Panc1 (cell line): Measurements from ENCODE around the gene KLC1. TPM values are rescaled to one million over a fixed set of nuclear protein-coding genes. Genes with fewer than 3 reads are reported as not detected.
A peak's percentile ranks its signal among the peaks of the same experiment; 100 is the strongest.

ENCODE experiments used
- ATAC-seq: fragments of 200-7000 bp; cut with Tn5 transposase; 2 replicates; pipeline ENCODE4 v1.9.1; 2020; ENCODE audit warnings: mild to moderate bottlenecking, moderate library complexity
- BruUV-seq: library from RNA; stranded (reverse); fragments of 400-500 nt; replicated peaks from 2 replicates; lab custom pipeline; 2021; lab: Mats Ljungman, UMichigan
- CTCF ChIA-PET: fragments of 300-600 bp; sonication (Branson Sonifier 250); formaldehyde crosslinking; loops from one replicate; lab custom pipeline; 2022; ENCODE audit warnings: antibody characterized with exemption; lab: Charles Lee
- POLR2A ChIA-PET: fragments of 300-600 bp; sonication (Branson Sonifier 250); formaldehyde crosslinking; loops from one replicate; lab custom pipeline; 2022; ENCODE audit warnings: antibody characterized with exemption; lab: Charles Lee
- DNase-seq: peaks from one replicate; pipeline ENCODE4 v3.0.0-alpha.2; 2010; ENCODE audit warnings: low read depth, low spot score
- H3K27ac ChIP-seq: 2 replicates; pipeline ENCODE4 v1.5.1; 2011; ENCODE audit warnings: mild to moderate bottlenecking, low read length, inconsistent platforms
- H3K27me3 ChIP-seq: fragments of 200-500 bp; sonication (Bioruptor generic); 2 replicates; pipeline ENCODE4 v1.6.0; 2014; ENCODE audit warnings: low read length, inconsistent platforms; ENCODE audit not compliant: control insufficient read depth, insufficient read depth
- H3K36me3 ChIP-seq: fragments of 200-500 bp; sonication (Bioruptor generic); 2 replicates; pipeline ENCODE4 v1.5.1; 2014; ENCODE audit warnings: inconsistent platforms, mild to moderate bottlenecking, low read length, moderate library complexity; ENCODE audit not compliant: control insufficient read depth, insufficient read depth
- H3K4me1 ChIP-seq: 2 replicates; pipeline ENCODE4 v1.5.1; 2011; ENCODE audit warnings: inconsistent platforms, mild to moderate bottlenecking, low read length, moderate library complexity; ENCODE audit not compliant: control insufficient read depth, insufficient read depth
- H3K4me3 ChIP-seq, 2 experiments: 2 replicates each; pipeline ENCODE4 v1.5.1; 2011 to 2012; ENCODE audit warnings: low read depth in 2 of 2, low read length in 2 of 2, mild to moderate bottlenecking in 2 of 2, inconsistent platforms in 1 of 2, moderate library complexity in 1 of 2
- H3K9me3 ChIP-seq: fragments of 200-500 bp; sonication (Bioruptor generic); 2 replicates; pipeline ENCODE4 v1.5.1; 2014; ENCODE audit warnings: low read depth, mild to moderate bottlenecking, inconsistent platforms, low read length, moderate library complexity; ENCODE audit not compliant: control insufficient read depth, insufficient read depth
- POLR2AphosphoS5 ChIP-seq: IDR thresholded peaks from 2 replicates; pipeline ENCODE4 v1.6.1; 2012; ENCODE audit warnings: mild to moderate bottlenecking, low read depth, low read length, moderate library complexity
- SIN3A ChIP-seq: IDR thresholded peaks from 2 replicates; pipeline ENCODE4 v1.6.1; 2012; ENCODE audit warnings: low read depth, mild to moderate bottlenecking, low read length, moderate library complexity, borderline replicate concordance; ENCODE audit not compliant: insufficient read depth
- TCF7L2 ChIP-seq: IDR thresholded peaks from 2 replicates; pipeline ENCODE4 v1.6.1; 2011; ENCODE audit warnings: mild to moderate bottlenecking, low read depth, low read length, inconsistent platforms
- in situ Hi-C: cut with HindIII; loops from 2 replicates; pipeline ENCODE4 v1.10.0; 2016; ENCODE audit warnings: low sequenced_read_pairs, low pct_unique_long_range_greater_than_20kb
- intact Hi-C: fragments of 100-400 bp; cut with micrococcal nuclease; formaldehyde crosslinking; loops from one replicate; pipeline ENCODE4 v1.10.0; 2022; ENCODE audit not compliant: unreplicated experiment
- total RNA-seq: library from RNA; stranded (reverse); gene quantifications from one replicate; pipeline ENCODE4 v1.2.1, GENCODE V29; 2021; ENCODE audit not compliant: unreplicated experiment
- TF ChIP-seq, protein P1 (sequence below), 2 experiments: IDR thresholded peaks; 2 replicates each; pipeline ENCODE4 v1.6.1; 2011 to 2012; ENCODE audit warnings: low read depth in 2 of 2, control low read depth in 1 of 2, low read length in 1 of 2, mild to moderate bottlenecking in 1 of 2, moderate library complexity in 1 of 2; ENCODE audit not compliant: insufficient read depth in 1 of 2
- TF ChIP-seq, protein P2 (sequence below): fragments of 450-650 bp; IDR thresholded peaks from 2 replicates; pipeline ENCODE4 v1.5.1; 2017; ENCODE audit warnings: mild to moderate bottlenecking

KLC1 gene
- total RNA-seq, 1 experiment from 2014 or later = 98.0 TPM

- Histone ChIP-seq H3K9me3 (no peaks in the 10 kb centered on the region), H3K36me3 (no peaks in the 10 kb centered on the region), H3K4me3 (no peak overlapping the region), H3K27ac (no peak overlapping the region), H3K4me1 (peaks cover 11% of the 10 kb centered on the region), H3K27me3 (no peaks in the 10 kb centered on the region)
- TF ChIP-seq, protein P1, sequence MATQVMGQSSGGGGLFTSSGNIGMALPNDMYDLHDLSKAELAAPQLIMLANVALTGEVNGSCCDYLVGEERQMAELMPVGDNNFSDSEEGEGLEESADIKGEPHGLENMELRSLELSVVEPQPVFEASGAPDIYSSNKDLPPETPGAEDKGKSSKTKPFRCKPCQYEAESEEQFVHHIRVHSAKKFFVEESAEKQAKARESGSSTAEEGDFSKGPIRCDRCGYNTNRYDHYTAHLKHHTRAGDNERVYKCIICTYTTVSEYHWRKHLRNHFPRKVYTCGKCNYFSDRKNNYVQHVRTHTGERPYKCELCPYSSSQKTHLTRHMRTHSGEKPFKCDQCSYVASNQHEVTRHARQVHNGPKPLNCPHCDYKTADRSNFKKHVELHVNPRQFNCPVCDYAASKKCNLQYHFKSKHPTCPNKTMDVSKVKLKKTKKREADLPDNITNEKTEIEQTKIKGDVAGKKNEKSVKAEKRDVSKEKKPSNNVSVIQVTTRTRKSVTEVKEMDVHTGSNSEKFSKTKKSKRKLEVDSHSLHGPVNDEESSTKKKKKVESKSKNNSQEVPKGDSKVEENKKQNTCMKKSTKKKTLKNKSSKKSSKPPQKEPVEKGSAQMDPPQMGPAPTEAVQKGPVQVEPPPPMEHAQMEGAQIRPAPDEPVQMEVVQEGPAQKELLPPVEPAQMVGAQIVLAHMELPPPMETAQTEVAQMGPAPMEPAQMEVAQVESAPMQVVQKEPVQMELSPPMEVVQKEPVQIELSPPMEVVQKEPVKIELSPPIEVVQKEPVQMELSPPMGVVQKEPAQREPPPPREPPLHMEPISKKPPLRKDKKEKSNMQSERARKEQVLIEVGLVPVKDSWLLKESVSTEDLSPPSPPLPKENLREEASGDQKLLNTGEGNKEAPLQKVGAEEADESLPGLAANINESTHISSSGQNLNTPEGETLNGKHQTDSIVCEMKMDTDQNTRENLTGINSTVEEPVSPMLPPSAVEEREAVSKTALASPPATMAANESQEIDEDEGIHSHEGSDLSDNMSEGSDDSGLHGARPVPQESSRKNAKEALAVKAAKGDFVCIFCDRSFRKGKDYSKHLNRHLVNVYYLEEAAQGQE (IDR thresholded peaks at IDR 0.05; ENCODE audit: insufficient read depth in 1 of 2, low read depth in 2 of 2, low read length in 1 of 2) = no peak
- no peak for TF ChIP-seq SIN3A
- TF ChIP-seq, protein P2, sequence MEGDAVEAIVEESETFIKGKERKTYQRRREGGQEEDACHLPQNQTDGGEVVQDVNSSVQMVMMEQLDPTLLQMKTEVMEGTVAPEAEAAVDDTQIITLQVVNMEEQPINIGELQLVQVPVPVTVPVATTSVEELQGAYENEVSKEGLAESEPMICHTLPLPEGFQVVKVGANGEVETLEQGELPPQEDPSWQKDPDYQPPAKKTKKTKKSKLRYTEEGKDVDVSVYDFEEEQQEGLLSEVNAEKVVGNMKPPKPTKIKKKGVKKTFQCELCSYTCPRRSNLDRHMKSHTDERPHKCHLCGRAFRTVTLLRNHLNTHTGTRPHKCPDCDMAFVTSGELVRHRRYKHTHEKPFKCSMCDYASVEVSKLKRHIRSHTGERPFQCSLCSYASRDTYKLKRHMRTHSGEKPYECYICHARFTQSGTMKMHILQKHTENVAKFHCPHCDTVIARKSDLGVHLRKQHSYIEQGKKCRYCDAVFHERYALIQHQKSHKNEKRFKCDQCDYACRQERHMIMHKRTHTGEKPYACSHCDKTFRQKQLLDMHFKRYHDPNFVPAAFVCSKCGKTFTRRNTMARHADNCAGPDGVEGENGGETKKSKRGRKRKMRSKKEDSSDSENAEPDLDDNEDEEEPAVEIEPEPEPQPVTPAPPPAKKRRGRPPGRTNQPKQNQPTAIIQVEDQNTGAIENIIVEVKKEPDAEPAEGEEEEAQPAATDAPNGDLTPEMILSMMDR = no peak
- no peak for TF ChIP-seq TCF7L2
- no peak for TF ChIP-seq POLR2AphosphoS5
- in situ Hi-C loops (no loop called here), intact Hi-C loops (no loop called here)
- no TSS peak for BruUV-seq
- DNase-seq (no peak), ATAC-seq (no peak)
- ChIA-PET CTCF (no interaction called here), POLR2A (no interaction called here)
These were observed 5.0 kb upstream of the KLC1 start for GRCh38 chr14:103623883-103624482.

DNA sequence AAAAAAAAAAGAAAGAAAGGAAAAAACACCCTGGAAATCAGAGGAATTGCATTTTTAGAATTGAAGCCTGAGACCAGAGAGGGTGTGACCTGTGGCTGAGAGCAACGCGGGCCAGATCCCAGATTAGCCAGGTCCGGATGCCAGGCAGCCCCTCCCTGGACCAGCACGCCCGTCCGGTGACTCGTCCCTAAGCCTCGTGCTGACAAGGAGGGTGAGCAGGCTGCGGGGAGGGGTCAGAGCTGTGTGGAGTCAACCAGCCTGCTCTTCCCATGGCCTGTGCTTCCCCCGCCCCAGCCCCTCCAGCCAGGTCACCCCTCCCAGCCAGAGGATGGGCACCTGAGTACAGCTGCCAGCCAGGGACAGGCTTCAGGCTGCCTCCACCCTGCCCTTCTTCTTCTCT is 4.2 kb upstream of the KLC1 start:
- Histone ChIP-seq H3K4me1 (peaks cover 11% of the 10 kb centered on the region), H3K36me3 (no peaks in the 10 kb centered on the region; the same call in 1 of the 2 replicates), H3K4me3 (no peak overlapping the region), H3K27me3 (no peaks in the 10 kb centered on the region), H3K27ac (no peak overlapping the region), H3K9me3 (no peaks in the 10 kb centered on the region)
- TF ChIP-seq TCF7L2 = no peak
- no TSS peak for BruUV-seq
- ChIA-PET POLR2A (no interaction called here), CTCF (no interaction called here)
- DNase-seq = no peak
- in situ Hi-C loops = no loop called here
- intact Hi-C loops = no loop called here
- ATAC-seq = peak; percentile 27; the same call in 1 of the 2 replicates

DNA sequence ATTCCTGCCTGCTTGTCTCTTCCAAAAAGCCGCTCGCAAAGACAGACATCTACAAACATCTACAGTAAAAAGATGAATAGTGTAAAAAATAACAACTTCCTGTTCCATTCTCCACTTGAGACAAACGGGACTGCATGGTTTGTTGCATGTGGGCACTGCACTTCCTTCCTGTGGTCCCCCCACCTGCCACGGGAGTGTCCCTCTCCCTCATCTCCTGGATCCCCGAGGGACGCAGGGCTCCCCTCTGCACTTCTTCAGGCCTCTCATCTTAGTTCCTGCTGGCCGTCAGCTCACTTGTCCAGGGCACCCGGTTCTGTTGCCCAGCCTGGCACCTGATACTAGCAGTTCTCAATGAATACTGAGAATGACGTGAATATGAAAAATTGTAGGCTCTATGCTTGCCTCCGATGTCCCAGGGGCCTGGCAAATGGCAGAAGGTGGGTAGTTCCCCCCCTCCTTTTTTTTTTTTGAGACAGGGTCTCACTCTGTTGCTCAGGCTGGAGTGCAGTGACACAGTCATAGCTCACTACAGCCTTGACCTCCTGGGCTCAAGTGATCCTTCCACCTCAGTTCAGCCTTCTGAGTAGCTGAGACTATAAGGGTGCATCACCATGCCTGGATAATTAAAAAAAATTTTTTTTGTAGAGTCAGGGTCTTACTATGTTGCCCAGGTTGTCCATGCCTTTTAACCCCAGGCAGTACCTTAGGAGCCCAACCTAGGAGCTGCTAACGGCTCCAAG is 3.5 kb upstream of the KLC1 start:
- ChIA-PET CTCF (no interaction called here), POLR2A (no interaction called here)
- no peak for TF ChIP-seq SIN3A
- no peak for TF ChIP-seq TCF7L2
- TF ChIP-seq, protein P1 (IDR thresholded peaks at IDR 0.05; ENCODE audit: insufficient read depth in 1 of 2, low read depth in 2 of 2, low read length in 1 of 2) = no peak
- no peak for TF ChIP-seq POLR2AphosphoS5
- TF ChIP-seq, protein P2 = no peak
- ATAC-seq (no peak), DNase-seq (no peak)
- H3K4me3 ChIP-seq = no peak overlapping the region
- H3K27ac ChIP-seq = no peak overlapping the region
- H3K27me3 ChIP-seq = no peaks in the 10 kb centered on the region
- H3K36me3 ChIP-seq = peaks cover 3% of the 10 kb centered on the region
- BruUV-seq = no TSS peak
- intact Hi-C loops = no loop called here
- in situ Hi-C loops = no loop called here
- H3K9me3 ChIP-seq = no peaks in the 10 kb centered on the region
- H3K4me1 ChIP-seq = peaks cover 13% of the 10 kb centered on the region
